MV-4-11 (cell line): Measurements from ENCODE around the gene SV2B.

ENCODE experiments used
- DNase-seq: peaks from one replicate; lab custom pipeline; 2025; lab: John Stamatoyannopoulos, UW

Gene SV2B

DNA sequence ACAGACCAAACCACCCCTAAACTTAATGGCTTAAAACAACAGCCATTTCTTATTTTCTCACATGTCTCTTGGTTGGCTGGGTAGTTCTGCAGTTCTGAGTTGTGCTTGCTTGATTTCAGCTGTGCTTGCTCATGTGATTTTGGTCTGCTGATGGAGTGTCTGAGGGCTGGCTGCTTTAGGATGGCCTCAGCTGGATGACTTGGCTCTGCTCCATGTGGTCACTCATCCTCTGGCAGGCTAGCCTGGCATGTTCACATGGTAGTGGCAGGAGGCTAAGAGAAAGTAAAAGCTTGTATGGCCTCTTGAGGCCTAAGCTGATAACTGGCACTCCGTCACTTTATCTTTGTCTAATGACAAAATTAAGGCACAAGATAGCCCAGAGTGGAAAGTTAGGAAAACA lies 4.1 kb downstream of the SV2B start:
- DNase-seq, result no peak

DNA sequence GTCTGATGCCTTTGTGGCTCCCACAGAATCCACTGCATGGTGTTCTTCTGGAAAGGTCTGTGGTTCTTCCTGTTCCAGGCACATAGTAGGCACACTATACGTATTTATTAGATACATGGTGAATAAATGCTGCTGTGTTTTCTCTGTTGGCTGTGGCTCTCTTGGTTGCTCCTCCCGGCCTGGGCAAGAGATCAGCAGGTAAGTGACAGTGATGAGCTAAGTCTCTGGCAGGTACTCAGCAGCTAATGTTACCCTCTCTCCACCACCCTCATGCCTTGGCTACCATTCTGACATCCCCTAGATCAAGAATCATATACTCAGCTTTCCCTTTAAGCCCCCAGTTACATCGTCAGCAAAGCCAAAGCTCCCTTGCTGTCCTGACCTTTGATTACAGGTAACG lies 8.4 kb downstream of the SV2B start:
- DNase-seq, result no peak

GRCh38 chr15:91109885-91110284 lies 9.8 kb downstream of the SV2B start:
- no peak for DNase-seq

DNA sequence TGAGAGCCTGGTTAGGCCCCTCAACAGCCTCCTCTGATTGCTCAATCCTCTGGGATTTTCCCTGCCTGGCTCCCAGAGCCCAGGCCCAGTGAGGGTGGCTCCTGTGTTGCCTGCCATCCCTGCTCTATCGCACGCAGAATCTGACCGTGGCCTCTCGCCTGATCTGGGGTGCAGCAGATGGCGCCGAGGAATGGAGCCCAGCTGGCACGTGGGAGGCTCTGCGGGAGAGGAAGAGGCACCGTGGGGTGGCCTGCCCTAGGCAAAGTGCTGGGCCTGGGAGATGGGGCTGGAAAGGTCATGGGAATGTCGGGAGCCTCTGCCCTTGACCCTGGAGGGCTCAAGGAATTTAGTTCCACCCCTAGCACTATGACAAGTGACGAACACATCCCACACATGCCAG lies 10.3 kb downstream of the SV2B start:
- DNase-seq, result no peak

DNA sequence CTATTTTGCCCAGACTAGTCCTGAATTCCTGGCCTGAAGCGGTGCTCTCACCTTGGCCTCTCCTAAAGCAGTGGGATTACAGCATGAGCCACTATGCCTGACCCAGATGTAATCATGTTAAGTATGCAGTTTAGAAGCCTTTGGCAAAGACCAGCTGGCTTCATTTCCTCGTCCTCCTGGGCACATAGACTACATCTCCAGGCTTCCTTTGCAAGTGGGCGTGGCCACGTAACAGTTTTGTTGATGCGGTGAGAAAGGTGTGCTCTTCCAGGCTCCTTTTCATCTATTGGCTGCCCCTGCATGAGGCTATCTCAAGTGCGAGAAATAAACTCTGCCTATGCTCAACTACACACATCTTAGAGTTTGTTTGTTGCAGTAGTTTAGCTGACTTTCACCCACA lies 13.0 kb downstream of the SV2B start:
- DNase-seq, result no peak

DNA sequence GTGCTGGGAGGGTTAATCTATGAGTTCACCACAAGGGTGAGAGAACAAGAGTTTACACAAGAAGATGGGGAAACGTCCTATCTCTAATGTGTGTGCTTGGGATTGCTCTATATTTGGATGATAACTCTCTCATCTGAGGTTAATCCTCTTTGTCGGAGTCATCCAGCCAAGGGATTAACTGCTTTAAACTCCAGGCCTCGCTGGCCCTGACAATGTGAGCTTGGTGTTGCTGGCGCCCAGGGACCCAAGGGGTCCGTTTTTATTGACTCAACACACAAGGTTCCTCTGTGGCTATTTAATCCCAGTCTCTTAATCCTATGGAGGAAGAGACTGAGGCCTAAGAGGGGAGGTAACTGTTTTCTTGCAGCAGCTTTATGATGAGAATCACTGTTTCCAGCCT lies 14.2 kb downstream of the SV2B start:
- DNase-seq, result peak; percentile 52

- peak; percentile 18 for DNase-seq
Observed at GRCh38 chr15:91116113-91117067, 16.3 kb downstream of the SV2B start.

- no peak for DNase-seq
Observed at GRCh38 chr15:91117375-91117774, 17.3 kb downstream of the SV2B start.

GRCh38 chr15:91118817-91119590 lies 18.9 kb downstream of the SV2B start:
- no peak for DNase-seq

GRCh38 chr15:91122296-91122695 lies 22.2 kb downstream of the SV2B start:
- DNase-seq, result no peak

DNA sequence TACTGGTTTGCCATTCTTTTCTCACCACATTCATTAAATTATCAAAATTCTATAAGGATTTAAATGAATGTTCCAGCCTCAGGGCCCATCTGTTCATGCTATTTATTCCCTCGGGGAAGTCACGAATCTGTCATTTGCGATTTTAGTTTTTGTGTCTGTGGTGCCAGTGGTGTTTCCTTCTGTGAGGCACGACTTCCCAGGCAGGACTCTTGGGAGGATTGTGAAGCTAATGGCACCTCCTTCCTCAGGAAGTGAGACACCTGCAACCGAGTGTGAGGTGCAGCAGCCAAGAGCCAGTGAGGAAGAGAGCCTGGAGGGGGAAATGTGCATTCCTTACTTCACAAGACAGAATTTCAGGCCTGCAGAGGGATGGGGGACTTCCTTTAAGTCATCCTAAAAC lies 24.1 kb downstream of the SV2B start:
- no peak for DNase-seq

DNA sequence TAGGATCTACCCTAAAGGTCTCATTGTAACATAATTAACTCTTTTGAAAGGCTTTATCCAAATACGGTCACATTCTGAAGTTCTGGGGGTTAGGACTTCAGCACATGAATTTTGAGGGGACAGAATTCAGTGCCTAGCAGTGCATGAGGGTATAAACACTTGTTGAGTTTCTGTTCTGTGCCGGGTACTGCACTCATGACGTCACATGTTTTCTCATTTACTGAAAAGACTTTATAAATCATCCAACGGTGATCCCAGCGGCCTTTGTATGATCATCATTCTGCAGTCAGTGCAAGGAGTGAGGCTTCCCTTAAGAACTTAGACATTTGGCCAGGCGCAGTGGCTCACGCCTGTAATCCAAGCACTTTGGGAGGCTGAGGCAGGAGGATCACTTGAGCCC lies 25.1 kb downstream of the SV2B start:
- no peak for DNase-seq

GRCh38 chr15:91126080-91126479 lies 26.0 kb downstream of the SV2B start:
- no peak for DNase-seq

- no peak for DNase-seq
Observed at GRCh38 chr15:91127236-91127955, 27.3 kb downstream of the SV2B start.

DNA sequence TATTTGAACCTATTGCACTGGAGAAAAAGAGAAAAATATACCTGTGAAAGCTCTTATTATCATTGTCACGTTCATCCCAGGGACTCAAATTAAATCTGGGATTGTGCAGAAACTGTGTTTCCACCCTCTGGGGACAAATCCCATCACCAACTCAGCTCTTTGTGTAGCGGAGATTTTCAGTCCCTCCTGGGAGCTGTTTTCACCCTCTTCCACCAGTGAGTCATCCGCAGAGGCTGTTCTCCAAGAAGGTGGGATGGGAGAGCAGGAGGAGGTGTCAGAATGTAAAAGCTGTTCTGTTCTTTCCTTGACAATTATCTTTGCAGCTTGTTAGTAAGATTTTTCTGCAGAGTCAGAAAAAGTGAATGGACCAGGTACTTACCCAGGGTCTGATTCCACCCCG lies 28.0 kb downstream of the SV2B start:
- no peak for DNase-seq

DNA sequence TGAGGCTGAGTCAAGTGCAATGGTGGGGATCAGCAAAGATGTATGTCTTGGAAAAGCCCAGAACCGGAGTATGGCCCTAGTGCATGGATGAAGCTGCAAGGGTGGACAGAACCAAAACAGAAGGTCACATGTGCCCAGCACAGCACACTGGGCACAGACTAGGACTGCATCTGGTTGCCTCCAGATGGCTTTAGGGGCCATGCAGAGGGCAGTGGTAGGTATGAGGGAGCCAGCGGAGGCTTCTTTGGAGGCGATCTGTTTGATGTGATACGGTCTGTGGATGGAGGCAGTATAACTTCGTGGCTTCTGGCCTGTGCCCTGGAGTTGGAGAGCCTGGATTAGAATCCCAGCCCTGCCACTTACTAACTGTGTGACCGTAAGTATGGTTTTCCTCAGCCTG lies 29.4 kb downstream of the SV2B start:
- DNase-seq, result no peak

DNA sequence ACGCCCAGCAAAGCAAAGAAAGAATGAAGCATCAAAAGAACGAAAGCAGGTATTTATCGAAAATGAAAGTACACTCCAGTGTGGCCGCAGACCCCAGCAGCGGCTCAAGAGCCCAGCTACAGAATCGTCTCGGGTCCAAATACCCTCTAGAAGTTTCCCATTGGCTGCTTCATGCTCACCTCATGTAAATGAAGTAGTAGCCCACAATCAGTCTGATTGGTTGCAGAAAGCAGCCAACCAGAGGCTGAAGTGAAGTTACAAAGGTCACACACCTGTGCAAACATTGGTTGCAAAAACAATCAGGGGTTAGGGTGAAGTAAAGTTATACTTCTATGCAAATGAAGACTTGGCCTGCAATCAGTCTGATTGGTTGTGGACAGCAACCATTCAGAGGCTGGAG lies 32.0 kb downstream of the SV2B start:
- DNase-seq, result no peak

GRCh38 chr15:91133511-91133910 lies 33.5 kb downstream of the SV2B start:
- DNase-seq, result no peak

GRCh38 chr15:91135201-91136130 lies 35.4 kb downstream of the SV2B start:
- DNase-seq, result no peak

GRCh38 chr15:91136386-91136923 lies 36.4 kb downstream of the SV2B start:
- DNase-seq, result no peak

DNA sequence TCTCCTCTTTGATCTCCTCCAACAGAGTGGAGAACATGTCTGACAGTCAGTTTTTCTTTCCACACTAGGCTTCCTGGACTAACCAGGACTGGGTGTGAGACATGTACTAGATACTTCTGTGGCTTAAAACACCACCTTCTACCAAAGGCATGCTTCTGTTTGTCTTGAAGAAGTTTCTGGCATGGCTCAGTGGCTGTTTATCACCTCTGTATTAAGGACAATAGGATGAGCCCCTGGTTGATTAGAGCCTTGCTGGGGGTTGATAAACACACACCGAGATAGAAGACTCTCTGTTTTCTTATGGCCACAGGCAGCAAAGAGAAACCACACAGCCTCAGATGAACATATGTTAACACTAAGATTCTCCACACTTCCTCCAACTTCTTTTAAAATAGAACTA lies 40.5 kb downstream of the SV2B start:
- no peak for DNase-seq
